ENCODE measurements around the gene PTEN.
"Not testable (repeated sequence)": the region's sequence is repeated elsewhere in the genome, so short reads cannot be mapped to it uniquely, and the experiment has no call there.

The PTEN gene

DNA sequence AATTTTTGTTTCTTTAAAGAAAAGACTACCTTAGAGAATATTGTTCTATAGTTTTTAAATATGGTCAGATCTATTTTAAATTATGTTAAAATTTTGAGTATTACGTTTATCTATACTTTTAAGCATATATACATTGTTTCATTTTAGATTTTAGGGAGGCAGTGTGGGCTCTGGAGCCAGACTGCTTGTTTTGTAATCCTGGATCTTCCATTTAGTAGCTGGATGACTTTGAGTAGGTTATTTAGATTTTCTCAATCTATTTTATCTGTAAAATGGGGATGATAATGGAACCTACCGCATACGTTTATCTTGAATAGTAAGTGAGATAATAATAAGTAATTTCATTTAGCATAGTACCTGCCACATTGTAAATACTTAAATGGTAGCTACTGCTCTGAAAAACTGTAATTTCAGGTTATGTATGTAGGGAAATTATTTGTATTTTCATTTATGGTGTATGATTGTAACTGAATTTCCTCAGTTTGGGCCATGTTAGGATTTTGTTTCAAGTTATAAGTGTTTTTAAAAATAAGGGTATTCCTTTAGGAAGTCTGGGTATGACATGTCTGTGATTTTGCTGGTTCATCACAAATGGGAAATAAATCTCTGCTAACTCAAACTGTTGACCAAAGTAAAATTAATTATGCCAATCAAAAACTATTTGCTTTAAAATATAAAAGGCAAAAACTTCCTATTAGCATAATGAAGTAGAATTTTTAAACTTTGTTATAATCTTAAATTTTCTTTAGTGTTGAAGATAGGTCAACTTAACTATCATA, 6.5 kb downstream of the PTEN start:
- no peak for DNase-seq (ENCODE audit: low spot score)

GRCh38 chr10:87872828-87873227, 9.4 kb downstream of the PTEN start:
- DNase-seq (ENCODE audit: low spot score) = no peak

GRCh38 chr10:87873656-87874055, 10.2 kb downstream of the PTEN start:
- DNase-seq (ENCODE audit: low spot score) = no peak

GRCh38 chr10:87875929-87876571, 12.6 kb downstream of the PTEN start:
- DNase-seq (ENCODE audit: low spot score) = no peak

DNA sequence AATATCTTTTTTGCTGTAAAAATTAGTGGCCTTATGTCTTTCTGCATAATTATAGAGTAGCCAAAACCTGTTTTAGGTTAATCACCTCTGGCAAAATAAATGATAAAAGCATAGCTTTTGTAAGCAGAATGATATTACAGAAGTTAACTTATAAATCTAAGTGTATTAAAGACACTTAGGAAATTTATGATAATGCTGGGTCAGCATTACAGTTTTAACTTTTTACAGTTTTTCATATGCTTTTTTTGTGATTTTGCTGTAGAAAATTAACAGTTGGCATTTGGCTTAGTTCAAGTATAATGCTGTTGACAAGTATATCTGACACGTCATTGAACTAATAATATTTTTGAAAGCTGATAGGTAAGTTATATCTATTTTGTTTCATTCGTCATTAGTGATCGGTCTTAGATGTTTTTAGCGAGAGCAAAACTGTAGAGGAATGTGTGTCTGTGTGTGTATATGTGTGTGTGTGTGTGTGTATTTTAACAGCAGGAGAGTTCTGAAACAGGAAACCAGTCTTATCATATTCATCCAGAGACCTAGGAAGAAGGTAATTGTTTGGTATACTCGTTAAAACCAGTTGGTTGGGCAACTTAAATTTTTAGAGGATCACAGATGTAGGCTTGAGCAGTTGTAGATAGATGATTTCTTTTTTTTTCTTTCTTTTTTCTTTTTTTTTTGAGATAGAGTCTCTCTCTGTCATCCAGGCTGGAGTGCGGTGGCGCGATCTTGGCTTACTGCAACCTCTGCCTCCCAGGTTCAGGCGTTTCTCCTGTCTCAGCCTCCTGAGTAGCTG, 15.4 kb downstream of the PTEN start:
- DNase-seq (ENCODE audit: low spot score) = no peak

- no peak for DNase-seq (ENCODE audit: low spot score)
Observed at GRCh38 chr10:87880336-87880735, 16.9 kb downstream of the PTEN start.

DNA sequence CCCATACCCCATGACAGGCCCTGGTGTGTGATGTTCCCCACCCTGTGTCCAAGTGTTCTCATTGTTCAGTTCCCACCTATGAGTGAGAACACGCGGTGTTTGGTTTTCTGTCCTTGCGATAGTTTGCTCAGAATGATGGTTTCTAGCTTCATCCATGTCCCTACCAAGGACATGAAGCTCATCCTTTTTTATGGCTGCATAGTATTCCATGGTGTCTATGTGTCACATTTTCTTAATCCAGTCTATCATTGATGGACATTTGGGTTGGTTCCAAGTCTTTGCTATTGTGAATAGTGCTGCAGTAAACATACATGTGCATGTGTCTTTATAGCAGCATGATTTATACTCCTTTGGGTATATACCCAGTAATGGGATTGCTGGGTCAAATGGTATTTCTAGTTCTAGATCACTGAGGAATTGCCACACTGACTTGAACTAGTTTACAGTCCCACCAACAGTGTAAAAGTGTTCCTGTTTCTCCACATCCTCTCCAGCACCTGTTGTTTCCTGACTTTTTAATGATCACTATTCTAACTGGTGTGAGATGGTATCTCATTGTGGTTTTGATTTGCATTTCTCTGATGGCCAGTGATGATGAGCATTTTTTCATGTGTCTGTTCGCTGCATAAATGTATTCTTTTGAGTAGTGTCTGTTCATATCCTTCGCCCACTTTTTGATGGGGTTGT, 18.1 kb downstream of the PTEN start:
- DNase-seq (ENCODE audit: low spot score) = not testable (repeated sequence)

- DNase-seq (ENCODE audit: low spot score) = no peak
Observed at GRCh38 chr10:87882555-87883294, 19.3 kb downstream of the PTEN start.

- no peak for DNase-seq (ENCODE audit: low spot score)
Observed at GRCh38 chr10:87886635-87887034, 23.2 kb downstream of the PTEN start.

DNA sequence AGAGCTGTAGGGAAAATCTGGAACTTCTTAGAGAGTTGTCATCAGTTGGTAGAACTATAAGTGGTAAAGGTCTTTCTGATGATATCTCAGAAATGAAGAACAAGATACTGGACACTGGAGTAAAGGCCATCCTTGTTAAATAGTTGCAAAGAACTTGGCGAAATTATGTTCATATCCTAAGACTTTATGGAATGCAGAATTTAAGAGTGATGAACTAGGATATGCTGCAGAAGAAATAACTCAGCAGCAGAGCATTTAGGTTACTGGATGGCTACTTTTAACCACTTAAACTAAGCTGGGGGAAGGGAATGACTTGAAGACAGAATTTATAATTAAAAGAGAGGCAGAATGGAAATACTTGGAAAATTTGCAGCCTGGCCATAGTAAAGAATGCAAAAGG, 23.7 kb downstream of the PTEN start:
- no peak for DNase-seq (ENCODE audit: low spot score)

- no peak for DNase-seq (ENCODE audit: low spot score)
Observed at GRCh38 chr10:87887548-87888289, 24.3 kb downstream of the PTEN start.

DNA sequence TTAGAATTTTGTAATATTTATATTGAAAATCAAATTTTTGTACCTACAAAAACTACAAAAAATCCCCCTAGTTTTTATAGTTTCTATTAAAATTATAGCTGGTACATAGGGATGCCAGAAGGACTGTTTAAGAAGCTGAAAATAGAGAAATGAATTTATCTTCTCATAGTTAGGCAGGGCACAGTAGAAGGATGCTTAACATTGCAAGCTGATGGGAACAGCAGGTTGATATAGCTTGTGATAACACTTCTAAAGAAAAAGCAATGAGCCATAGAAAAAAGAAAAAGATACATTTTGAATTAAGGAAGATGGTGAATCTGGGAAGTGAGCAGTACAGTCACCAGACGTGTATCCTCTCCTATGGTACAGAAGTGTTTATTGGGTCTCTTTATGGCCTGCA, 32.0 kb downstream of the PTEN start:
- no peak for DNase-seq (ENCODE audit: low spot score)

DNA sequence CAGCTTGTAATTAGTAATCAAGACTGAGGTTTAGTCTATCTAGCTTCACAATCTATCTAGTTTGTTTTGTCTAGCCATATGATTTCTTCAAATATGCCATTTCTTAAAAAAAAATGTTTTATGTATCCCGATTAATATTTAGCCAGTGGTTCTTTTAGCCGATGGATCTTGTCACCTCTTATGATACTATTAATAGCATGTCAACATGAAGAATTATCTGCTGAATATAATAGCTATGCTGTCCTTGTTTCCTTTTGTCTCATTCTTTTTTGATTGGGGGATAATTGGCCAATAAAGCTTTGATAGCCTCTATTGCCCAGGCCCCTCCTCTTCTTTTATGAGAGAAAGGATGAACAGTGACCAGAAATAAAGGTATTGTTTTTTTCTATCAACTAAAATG, 32.8 kb downstream of the PTEN start:
- DNase-seq (ENCODE audit: low spot score) = no peak

DNA sequence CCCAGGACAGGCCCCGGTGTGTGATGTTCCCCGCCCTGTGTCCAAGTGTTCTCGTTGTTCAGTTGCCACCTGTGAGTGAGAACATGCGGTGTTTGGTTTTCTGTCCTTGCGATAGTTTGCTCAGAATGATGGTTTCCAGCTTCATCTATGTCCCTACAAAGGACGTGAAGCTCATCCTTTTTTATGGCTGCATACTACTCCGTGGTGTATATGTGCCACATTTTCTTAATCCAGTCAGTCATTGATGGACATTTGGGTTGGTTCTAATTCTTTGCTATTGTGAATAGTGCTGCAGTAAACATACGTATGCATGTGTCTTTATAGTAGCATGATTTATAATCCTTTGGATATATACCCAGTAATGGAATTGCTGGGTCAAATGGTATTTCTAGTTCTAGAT, 34.5 kb downstream of the PTEN start:
- not testable (repeated sequence) for DNase-seq (ENCODE audit: low spot score)

- not testable (repeated sequence) for DNase-seq (ENCODE audit: low spot score)
Observed at GRCh38 chr10:87903396-87903795, 40.0 kb downstream of the PTEN start.

GRCh38 chr10:87913156-87913921, 49.9 kb downstream of the PTEN start:
- DNase-seq (ENCODE audit: low spot score) = no peak

GRCh38 chr10:87915406-87915805, 52.0 kb downstream of the PTEN start:
- DNase-seq (ENCODE audit: low spot score) = no peak

- DNase-seq (ENCODE audit: low spot score) = peak; percentile 49
Observed at GRCh38 chr10:87915989-87916388, 52.6 kb downstream of the PTEN start.

DNA sequence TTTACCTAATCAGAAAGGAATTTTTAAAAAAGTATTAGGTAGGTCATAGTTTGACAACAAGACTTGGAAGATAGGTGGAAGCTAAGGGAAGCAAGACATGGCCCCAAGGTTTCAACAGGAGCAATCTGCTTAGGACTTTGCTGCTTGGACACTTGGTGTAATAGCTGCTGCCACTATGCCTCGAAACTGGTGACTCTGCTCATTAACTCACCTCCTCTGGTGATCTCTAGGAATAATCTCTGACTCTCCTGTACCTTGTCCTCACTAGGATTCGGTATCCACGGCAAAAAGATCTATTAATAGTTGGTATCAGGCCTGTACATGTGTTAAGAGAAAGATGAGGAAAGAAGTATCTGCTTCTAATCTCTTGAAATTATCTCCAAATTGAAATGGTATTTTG, 53.1 kb downstream of the PTEN start:
- peak; percentile 12 for DNase-seq (ENCODE audit: low spot score)

DNA sequence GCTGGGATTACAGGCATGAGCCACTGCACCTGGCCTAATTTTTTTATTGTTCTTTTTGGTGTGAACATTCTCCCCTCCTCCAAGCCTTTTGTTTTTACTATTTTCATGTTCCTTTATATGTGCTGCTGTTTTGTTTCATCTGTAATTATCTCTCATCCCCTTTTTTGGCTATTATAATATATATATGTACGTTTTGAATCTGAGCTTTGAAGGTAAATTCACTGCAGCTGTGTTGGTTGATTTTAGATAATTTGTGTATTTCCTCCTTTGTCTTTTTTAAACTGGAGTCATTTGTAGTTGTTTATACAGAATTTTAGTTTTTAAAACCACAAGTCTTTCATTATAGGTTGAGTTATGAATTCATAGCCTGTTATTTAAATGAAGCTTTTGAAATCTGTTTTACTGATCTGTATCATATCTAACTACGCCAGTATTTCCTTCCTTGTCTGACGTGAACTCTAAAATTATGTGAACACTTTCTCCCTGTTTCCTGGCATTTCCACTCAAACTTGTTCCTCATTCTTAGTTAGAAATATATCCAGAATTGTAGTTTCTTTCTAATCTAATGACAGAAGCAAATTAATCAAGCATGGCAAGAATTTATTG, 54.9 kb downstream of the PTEN start:
- no peak for DNase-seq (ENCODE audit: low spot score)

Measured in kidney tubule cell (primary cell).